K562 (cell line): Measurements from ENCODE around the gene AJM1. TPM values are rescaled to one million over a fixed set of nuclear protein-coding genes. Genes with fewer than 3 reads are reported as not detected.

Experiments used
- CHAMP1 ChIP-seq: fragments of 450-650 bp; IDR thresholded peaks from 2 replicates; pipeline ENCODE4 v1.6.1; 2016; ENCODE audit warnings: mild to moderate bottlenecking
- DEAF1 ChIP-seq: fragments of 450-650 bp; formaldehyde crosslinking; IDR thresholded peaks from 2 replicates; pipeline ENCODE4 v1.4.0; 2020; ENCODE audit warnings: mild to moderate bottlenecking, moderate library complexity
- FOXJ2 ChIP-seq: fragments of 200-800 bp; sonication (Bioruptor generic); IDR thresholded peaks from 2 replicates; pipeline ENCODE4 v1.6.1; 2016; ENCODE audit warnings: missing genetic modification characterization, missing compliant biosample characterization
- GMEB1 ChIP-seq: fragments of 250-450 bp; sonication (Bioruptor Pico); IDR thresholded peaks from 2 replicates; pipeline ENCODE4 v1.4.0; 2020; ENCODE audit warnings: mild to moderate bottlenecking
- HDAC6 ChIP-seq: IDR thresholded peaks from 2 replicates; pipeline ENCODE4 v1.6.1; 2012; ENCODE audit warnings: low read depth, mild to moderate bottlenecking, control low read depth, inconsistent platforms, low read length, moderate library complexity
- LARP7 ChIP-seq: fragments of 450-650 bp; IDR thresholded peaks from 2 replicates; pipeline ENCODE4 v1.6.1; 2016
- MCM3 ChIP-seq: fragments of 450-650 bp; IDR thresholded peaks from 2 replicates; pipeline ENCODE4 v1.6.1; 2016
- PRPF4 ChIP-seq: fragments of 200-400 bp; formaldehyde crosslinking; IDR thresholded peaks from one replicate; pipeline ENCODE4 v1.6.1; 2017; ENCODE audit warnings: low read length, low read depth, mild to moderate bottlenecking; ENCODE audit not compliant: insufficient read depth, poor library complexity, severe bottlenecking
- RBM34 ChIP-seq: fragments of 200-400 bp; formaldehyde crosslinking; IDR thresholded peaks from 2 replicates; pipeline ENCODE4 v1.6.1; 2018; ENCODE audit warnings: low read length, borderline replicate concordance; ENCODE audit not compliant: insufficient read depth
- SUPT5H ChIP-seq: fragments of 450-650 bp; IDR thresholded peaks from 2 replicates; pipeline ENCODE4 v1.6.1; 2016
- TAF7 ChIP-seq: fragments of 450-650 bp; IDR thresholded peaks from 2 replicates; pipeline ENCODE4 v1.6.1; 2016; ENCODE audit warnings: missing genetic modification characterization, missing compliant biosample characterization
- YBX1 ChIP-seq: fragments of 450-650 bp; IDR thresholded peaks from 2 replicates; pipeline ENCODE4 v1.7.1; 2016; ENCODE audit warnings: mild to moderate bottlenecking
- YY1 ChIP-seq, 3 experiments: IDR thresholded peaks; 2 replicates each; pipeline ENCODE4 v1.6.1; 2011; ENCODE audit warnings: low read length in 2 of 3, mild to moderate bottlenecking in 2 of 3, moderate library complexity in 2 of 3, borderline replicate concordance in 1 of 3, control low read depth in 1 of 3, low read depth in 1 of 3; ENCODE audit not compliant: insufficient read depth in 3 of 3, insufficient replicate concordance in 2 of 3, control insufficient read depth in 1 of 3, insufficient read length in 1 of 3; ENCODE audit errors: extremely low read depth in 1 of 3
- ZC3H11A ChIP-seq: IDR thresholded peaks from 2 replicates; pipeline ENCODE4 v1.6.1; 2012; ENCODE audit warnings: low read depth, low read length, improper control_type of control experiment
- ZFP36 ChIP-seq: fragments of 150-350 bp; IDR thresholded peaks from 2 replicates; pipeline ENCODE4 v1.6.1; 2018; ENCODE audit warnings: low read length, low read depth; ENCODE audit not compliant: partially characterized antibody
- ZKSCAN1 ChIP-seq: fragments of 150-350 bp; IDR thresholded peaks from 2 replicates; pipeline ENCODE4 v1.6.1; 2016; ENCODE audit warnings: low read depth, low read length
- ZNF124 ChIP-seq: sonication (generic); formaldehyde crosslinking; IDR thresholded peaks from 2 replicates; pipeline ENCODE4 v1.8.1; 2022; ENCODE audit warnings: missing genetic modification reagents
- ZNF133 ChIP-seq: fragments of 250-450 bp; sonication (Bioruptor Pico); IDR thresholded peaks from 2 replicates; pipeline ENCODE4 v1.4.0; 2020; ENCODE audit warnings: mild to moderate bottlenecking
- ZNF3 ChIP-seq: fragments of 250-450 bp; sonication (Bioruptor Pico); IDR thresholded peaks from 2 replicates; pipeline ENCODE4 v1.5.0; 2021; ENCODE audit warnings: mild to moderate bottlenecking, moderate library complexity
- ZNF316 ChIP-seq: fragments of 450-650 bp; IDR thresholded peaks from 2 replicates; pipeline ENCODE4 v1.6.1; 2016
- ZNF584 ChIP-seq: fragments of 200-800 bp; sonication (Bioruptor generic); IDR thresholded peaks from 2 replicates; pipeline ENCODE4 v1.6.1; 2016; ENCODE audit warnings: low read depth, mild to moderate bottlenecking, missing genetic modification characterization, missing compliant biosample characterization
- polyA plus RNA-seq, 8 experiments: library from polyadenylated mRNA; depleted of rRNA in 4 of 8; stranded (reverse) in 5 of 8; unstranded in 3 of 8; fragments of >200 nt; fragmentation: Nextera tagmentation in 2 of 8; fragmentation: Illumina TruSeq in 1 of 8; extraction: Ambion mirVana in 2 of 8; extraction: Trizol in 1 of 8; gene quantifications; 2 replicates each; pipeline versions ENCODE4 v1.2.1 to v1.2.3, GENCODE V29; 2011 to 2014; ENCODE audit warnings: inconsistent platforms in 1 of 8, missing spikeins in 1 of 8
- total RNA-seq, 7 experiments: library from RNA; depleted of rRNA in 6 of 7; stranded (reverse); fragments of >200 nt in 6 of 7; fragmentation: Illumina TruSeq in 2 of 7; extraction: Trizol in 2 of 7; gene quantifications; 2 replicates each; pipeline versions ENCODE4 v1.2.1 to v1.2.3, GENCODE V29; 2011 to 2021; ENCODE audit warnings: low replicate concordance in 1 of 7
- TF ChIP-seq, protein P1 (sequence below), 3 experiments: IDR thresholded peaks in 2 of 3; conservative IDR thresholded peaks in 1 of 3; 2 replicates each; pipeline ENCODE4 v1.5.1; 2011 to 2012; ENCODE audit warnings: low read length in 3 of 3, mild to moderate bottlenecking in 3 of 3, control low read depth in 2 of 3, improper control_type of control experiment in 1 of 3, inconsistent platforms in 1 of 3, low read depth in 1 of 3, mixed read lengths in 1 of 3, moderate library complexity in 1 of 3; ENCODE audit not compliant: insufficient read depth in 2 of 3

The AJM1 gene
- total and polyA plus RNA-seq, 9 of the 15 experiments (the other 6 are each of a cell fraction or from before 2014, with no cell fraction given) = 0.01 to 3.7 (median 0.65) TPM; not detected in 1

GRCh38 chr9:136847826-136848392, 5.6 kb downstream of the AJM1 start (continued):
- TF ChIP-seq, protein P1, sequence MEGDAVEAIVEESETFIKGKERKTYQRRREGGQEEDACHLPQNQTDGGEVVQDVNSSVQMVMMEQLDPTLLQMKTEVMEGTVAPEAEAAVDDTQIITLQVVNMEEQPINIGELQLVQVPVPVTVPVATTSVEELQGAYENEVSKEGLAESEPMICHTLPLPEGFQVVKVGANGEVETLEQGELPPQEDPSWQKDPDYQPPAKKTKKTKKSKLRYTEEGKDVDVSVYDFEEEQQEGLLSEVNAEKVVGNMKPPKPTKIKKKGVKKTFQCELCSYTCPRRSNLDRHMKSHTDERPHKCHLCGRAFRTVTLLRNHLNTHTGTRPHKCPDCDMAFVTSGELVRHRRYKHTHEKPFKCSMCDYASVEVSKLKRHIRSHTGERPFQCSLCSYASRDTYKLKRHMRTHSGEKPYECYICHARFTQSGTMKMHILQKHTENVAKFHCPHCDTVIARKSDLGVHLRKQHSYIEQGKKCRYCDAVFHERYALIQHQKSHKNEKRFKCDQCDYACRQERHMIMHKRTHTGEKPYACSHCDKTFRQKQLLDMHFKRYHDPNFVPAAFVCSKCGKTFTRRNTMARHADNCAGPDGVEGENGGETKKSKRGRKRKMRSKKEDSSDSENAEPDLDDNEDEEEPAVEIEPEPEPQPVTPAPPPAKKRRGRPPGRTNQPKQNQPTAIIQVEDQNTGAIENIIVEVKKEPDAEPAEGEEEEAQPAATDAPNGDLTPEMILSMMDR (IDR thresholded peaks at IDR 0.05 in 2 of 3, conservative IDR thresholded peaks at IDR 0.05 in 1 of 3; ENCODE audit: insufficient read depth in 2 of 3, low read depth in 1 of 3, low read length in 3 of 3) = no peak
- TF ChIP-seq SUPT5H = peak; percentile 88
- no peak; the same call in 1 of the 2 replicates for TF ChIP-seq FOXJ2 (tag)
- TF ChIP-seq ZNF316 = no peak
- no peak for TF ChIP-seq RBM34
- no peak for TF ChIP-seq PRPF4
- no peak for TF ChIP-seq MCM3
- no peak for TF ChIP-seq CHAMP1
- TF ChIP-seq TAF7 (tag) = no peak
- TF ChIP-seq ZKSCAN1 = no peak
- TF ChIP-seq ZC3H11A = no peak
- TF ChIP-seq ZNF124 (CRISPR knock-in tag) = no peak
- TF ChIP-seq ZNF3 (CRISPR knock-in tag) = no peak
- TF ChIP-seq YY1 (IDR thresholded peaks at IDR 0.05; ENCODE audit: borderline replicate concordance in 1 of 3, control insufficient read depth in 1 of 3, extremely low read depth in 1 of 3, insufficient read depth in 3 of 3, insufficient read length in 1 of 3, insufficient replicate concordance in 2 of 3, low read depth in 1 of 3, low read length in 2 of 3) = peak in 2 of 3 experiments; percentile 8
- peak; percentile 65 for TF ChIP-seq ZFP36
- TF ChIP-seq LARP7 = no peak
- TF ChIP-seq GMEB1 = peak; percentile 84
- no peak for TF ChIP-seq DEAF1 (CRISPR knock-in tag)
- TF ChIP-seq ZNF584 (CRISPR knock-in tag) = no peak
- 0 out of 2 replicates have a peak, but pooled peaks have one; percentile 66 for TF ChIP-seq HDAC6
- no peak for TF ChIP-seq YBX1
- no peak for TF ChIP-seq ZNF133 (CRISPR knock-in tag)
